Epithelial cell of esophagus (primary cell): Measurements from ENCODE around the gene OXSR1.

Source experiments
- DNase-seq: peaks from one replicate; pipeline ENCODE4 v3.0.0; 2010; ENCODE audit warnings: low read depth
- H3K4me3 ChIP-seq: 2 replicates; pipeline ENCODE4 v1.5.1; 2011; ENCODE audit warnings: mild to moderate bottlenecking, low read length, control low read depth
- CTCF ChIP-seq: IDR thresholded peaks from 2 replicates; pipeline ENCODE4 v1.5.1; 2011; ENCODE audit warnings: low read depth, mild to moderate bottlenecking, low read length, control low read depth, inconsistent platforms; ENCODE audit not compliant: insufficient read depth; ENCODE audit errors: missing control alignments

The OXSR1 gene

GRCh38 chr3:38119248-38119544 lies 46.1 kb upstream of the OXSR1 start:
- TF ChIP-seq CTCF, result no peak
- DNase-seq, result no peak

DNA sequence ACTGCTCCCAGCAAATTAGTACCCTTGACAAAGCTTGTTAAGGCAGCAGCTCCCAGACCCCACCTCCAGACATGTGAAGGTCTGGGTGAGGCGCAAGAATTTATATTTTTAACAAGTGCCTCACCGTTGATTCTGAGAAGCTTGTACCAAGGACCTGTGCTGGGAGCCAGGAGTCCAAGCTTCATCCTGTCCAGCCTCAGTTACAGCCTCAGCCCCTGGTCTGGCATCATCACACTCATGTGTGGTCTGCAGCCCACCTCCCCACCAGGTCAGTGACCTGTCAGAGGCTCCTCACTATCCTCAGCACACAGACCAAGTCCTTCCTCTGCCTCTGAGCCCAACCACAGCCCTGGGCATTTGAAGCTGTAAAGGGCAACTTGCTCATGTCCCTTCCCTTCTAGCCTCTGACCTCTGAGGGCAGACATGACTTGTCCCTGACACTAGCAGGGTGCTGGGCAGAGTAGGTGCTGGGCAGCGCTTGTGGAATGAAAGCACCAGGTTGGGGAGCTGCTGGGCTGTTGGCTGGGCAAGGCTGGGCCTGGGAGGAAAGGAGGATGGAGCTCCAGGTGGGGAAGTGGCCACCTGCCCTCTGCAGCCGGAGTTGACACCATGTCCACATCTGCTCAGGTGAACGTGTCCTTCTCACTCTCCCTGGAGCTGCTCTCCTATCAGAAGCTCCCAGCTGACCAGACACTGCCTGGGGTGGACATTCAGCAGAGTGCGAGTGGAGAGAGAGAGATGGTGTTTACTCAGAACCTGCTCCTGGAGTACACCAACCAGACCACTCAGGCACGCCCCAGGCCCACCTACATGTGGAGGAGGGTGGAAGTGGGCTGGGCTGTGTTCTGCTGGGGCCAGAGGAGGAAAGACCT lies 45.3 kb upstream of the OXSR1 start:
- H3K4me3 ChIP-seq, result no peak overlapping the region
- no peak for DNase-seq
- no peak for TF ChIP-seq CTCF

More at GRCh38 chr3:38119248-38119544, 46.1 kb upstream of the OXSR1 start:
- H3K4me3 ChIP-seq, result no peak overlapping the region

DNA sequence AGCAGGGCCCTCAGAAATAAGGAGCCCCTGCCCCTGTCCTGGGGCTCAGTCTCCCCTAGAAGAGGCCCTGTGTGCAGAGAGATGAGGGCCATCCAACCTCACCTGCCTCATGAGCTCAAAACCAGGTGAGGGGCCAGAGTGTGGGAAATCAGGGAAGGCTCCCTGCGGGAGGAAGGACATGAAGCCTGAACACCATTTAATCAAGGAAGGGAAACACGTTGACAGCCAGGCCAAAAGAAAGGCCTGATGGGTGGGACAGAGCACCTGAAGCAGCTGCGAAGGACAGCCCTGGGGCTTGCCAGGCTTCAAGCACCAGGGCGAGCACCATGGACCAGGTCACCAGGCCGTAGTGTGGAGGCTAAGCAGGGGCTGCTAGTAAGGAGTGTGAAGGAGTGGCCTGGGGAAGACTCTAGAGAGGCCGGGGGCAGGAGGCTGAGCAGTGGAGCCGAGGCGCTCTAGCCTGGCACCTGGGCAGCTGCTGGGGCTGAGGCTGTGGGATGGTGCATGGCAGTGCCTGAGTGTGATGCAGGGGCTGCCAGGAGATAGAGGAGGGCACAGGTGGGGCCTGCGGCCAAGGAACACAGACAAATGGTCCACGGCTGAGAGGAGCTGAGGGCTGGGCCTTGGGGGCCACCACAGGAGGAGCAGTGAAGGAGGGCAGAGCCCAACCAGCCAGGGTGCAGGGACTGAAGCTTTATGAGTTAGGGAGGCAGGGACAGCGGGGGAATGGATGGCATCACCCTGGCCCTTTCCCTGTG lies 44.5 kb upstream of the OXSR1 start:
- TF ChIP-seq CTCF, result no peak
- no peak for DNase-seq
- no peak overlapping the region for H3K4me3 ChIP-seq

DNA sequence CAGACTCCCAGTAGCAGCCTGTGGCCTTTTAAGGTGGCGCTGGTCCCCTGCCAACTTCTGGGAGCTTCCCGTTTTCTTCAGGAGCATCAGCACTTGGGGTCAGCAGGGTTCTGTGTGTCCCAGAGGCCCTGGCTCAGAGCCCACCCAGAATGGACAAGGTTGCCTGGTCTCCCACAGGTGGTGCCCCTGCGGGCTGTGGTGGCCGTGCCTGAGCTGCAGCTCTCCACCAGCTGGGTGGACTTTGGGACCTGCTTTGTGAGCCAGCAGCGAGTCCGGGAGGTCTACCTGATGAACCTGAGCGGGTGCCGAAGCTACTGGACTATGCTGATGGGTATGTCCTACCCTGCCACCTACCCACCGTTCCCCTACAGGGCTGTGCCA lies 43.9 kb upstream of the OXSR1 start:
- no peak overlapping the region for H3K4me3 ChIP-seq
- no peak for TF ChIP-seq CTCF
- no peak for DNase-seq

DNA sequence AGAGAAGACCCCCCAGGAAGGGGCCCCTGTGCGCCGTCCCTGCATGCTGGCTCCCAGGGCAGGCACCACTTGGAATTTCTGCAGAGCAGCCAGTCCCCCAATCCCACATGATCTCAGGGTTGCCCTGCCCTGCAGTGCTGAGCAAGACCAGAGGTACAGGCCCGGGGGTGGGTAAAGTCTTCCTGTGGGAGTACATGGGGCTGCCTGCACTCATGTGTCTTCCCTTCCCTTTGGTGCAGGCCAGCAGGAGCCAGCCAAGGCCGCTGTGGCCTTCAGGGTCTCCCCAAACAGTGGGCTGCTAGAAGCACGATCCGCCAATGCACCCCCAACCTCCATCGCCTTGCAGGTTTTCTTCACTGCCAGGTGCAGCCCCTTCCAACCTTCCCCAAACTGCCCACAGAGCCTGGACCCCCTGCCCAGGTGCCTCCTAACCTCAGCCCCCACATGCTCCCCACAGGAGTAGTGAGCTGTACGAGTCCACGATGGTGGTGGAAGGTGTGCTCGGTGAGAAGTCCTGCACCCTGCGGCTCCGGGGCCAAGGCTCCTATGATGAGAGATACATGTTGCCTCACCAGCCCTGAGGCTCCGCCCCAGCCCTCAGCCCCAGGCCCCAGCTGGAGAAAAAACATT lies 43.4 kb upstream of the OXSR1 start:
- no peak for TF ChIP-seq CTCF
- no peak for DNase-seq
- no peak overlapping the region for H3K4me3 ChIP-seq

- TF ChIP-seq CTCF, result no peak
- DNase-seq, result no peak
- no peak overlapping the region for H3K4me3 ChIP-seq
Observed at GRCh38 chr3:38122712-38123290, 42.5 kb upstream of the OXSR1 start.
